COLO829 (cell line): Measurements from ENCODE around the gene PPP1R18.
"Not testable (repeated sequence)": the region's sequence is repeated elsewhere in the genome, so short reads cannot be mapped to it uniquely, and the experiment has no call there.

ENCODE experiments used
- DNase-seq: peaks from one replicate; pipeline ENCODE4 v3.0.0; 2012; ENCODE audit warnings: low spot score

PPP1R18 gene, protein sequence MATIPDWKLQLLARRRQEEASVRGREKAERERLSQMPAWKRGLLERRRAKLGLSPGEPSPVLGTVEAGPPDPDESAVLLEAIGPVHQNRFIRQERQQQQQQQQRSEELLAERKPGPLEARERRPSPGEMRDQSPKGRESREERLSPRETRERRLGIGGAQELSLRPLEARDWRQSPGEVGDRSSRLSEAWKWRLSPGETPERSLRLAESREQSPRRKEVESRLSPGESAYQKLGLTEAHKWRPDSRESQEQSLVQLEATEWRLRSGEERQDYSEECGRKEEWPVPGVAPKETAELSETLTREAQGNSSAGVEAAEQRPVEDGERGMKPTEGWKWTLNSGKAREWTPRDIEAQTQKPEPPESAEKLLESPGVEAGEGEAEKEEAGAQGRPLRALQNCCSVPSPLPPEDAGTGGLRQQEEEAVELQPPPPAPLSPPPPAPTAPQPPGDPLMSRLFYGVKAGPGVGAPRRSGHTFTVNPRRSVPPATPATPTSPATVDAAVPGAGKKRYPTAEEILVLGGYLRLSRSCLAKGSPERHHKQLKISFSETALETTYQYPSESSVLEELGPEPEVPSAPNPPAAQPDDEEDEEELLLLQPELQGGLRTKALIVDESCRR

DNA sequence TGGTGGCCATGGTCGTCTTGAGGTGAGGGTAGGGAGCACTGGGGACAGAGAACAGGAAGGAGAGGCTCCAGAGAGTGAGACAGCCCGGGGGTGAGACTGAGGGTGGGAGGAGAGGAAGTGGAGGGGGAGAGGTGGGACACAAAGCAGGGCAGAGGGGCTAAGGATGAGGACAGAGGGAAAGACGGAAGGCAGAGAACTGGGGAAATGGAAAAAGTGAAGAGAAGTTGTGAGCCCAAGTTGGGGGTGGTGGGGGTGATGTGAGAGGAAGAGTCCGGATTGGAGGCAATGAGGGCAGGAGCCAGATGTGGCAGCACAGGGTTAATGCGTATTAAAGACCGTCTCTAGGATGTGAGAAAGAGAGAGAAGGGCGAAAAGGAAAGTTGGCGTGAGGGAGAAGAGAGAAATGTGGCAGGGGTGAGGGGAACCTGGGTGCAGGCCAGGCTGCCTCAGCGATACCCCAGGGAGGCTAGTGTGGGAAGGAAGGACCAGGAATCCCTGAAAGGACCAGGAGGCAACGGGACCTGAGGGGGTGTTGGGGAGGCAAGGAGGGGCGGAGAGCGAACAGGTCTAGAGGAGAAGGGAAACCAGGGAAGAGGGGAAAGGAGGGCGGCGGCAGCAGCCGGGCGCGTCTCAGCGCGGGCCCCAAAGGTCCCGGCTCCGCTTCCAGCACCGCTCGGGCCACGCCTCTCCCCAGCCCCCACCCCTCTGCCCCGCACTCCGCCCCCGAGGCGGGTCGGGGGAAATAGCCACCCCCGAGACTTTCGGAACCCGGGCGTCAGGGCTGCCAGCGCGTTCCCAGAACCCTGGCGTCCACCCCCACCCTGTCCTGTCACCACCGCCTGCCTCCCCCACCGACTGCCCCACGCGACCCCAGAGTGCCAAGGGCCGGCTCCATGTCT is at the start of gene PPP1R18:
Gene PPP1R18 (minus strand): TSS at position 637 of the 899 bp plus-strand sequence. CDS start 627 bp downstream, at position 10.
- no peak for DNase-seq

DNA sequence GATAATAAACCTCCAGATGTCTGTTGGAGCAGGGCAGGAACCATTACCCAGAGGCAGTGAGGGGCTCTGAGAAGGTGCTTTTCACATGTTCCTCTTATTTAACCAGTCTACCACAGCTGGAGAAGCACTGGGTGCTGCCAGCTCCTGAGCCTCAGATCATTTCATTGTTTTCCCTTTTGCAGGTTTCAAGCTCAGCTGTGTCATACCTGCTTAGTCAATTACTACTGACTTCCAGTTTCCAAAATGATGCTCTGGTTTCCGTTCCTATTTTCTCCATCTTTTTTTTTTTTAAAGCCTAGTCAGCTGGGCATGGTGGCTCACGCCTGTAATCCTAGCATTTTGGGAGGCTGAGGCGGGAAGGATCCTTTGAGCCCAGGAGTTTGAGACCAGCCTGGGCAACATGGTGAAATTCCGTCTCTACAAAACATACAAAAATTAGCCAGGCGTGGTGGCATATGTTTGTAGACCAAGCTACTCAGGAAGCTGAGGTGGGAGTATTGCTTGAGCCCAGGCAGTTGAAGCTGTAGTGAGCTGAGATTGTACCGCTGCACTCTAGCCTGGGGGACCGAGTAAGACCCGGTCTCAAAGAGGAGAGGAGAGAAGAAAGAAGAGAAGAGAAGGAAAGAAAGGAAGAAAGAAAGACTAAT is 49.3 kb upstream of the PPP1R18 start:
- no peak for DNase-seq

DNA sequence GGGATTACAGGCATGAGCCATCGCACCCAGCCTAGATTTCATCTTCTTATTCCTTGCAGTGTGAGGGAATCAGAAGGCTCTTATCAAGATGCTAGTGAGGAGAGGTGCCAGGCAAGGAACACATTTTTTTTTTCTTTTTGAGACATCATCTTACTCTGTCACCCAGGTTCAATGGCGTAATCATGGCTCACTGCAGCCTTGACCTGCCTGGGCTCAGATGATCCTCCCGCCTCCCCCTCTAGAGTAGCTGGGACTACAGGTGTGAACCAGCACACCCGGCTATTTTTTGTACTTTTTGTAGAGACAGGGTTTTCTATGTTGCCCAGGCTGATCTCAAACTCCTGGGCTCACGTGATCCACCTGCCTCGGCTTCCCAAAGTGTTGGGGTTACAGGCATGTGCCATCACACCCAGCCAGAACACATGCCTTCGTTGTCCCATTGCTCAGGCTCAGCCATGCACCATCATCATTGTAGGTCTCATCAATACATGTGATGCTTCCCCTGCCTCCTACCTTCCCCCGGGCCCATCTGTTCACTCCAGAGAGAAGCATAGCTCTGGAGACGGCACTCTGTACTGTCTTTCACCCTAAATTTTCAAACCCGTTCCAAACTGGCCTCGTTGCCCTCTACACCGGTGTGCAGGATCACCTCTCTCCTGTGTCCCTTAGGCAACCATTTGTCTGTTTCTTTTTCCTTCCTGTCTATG is 45.9 kb upstream of the PPP1R18 start:
- DNase-seq: no peak

DNA sequence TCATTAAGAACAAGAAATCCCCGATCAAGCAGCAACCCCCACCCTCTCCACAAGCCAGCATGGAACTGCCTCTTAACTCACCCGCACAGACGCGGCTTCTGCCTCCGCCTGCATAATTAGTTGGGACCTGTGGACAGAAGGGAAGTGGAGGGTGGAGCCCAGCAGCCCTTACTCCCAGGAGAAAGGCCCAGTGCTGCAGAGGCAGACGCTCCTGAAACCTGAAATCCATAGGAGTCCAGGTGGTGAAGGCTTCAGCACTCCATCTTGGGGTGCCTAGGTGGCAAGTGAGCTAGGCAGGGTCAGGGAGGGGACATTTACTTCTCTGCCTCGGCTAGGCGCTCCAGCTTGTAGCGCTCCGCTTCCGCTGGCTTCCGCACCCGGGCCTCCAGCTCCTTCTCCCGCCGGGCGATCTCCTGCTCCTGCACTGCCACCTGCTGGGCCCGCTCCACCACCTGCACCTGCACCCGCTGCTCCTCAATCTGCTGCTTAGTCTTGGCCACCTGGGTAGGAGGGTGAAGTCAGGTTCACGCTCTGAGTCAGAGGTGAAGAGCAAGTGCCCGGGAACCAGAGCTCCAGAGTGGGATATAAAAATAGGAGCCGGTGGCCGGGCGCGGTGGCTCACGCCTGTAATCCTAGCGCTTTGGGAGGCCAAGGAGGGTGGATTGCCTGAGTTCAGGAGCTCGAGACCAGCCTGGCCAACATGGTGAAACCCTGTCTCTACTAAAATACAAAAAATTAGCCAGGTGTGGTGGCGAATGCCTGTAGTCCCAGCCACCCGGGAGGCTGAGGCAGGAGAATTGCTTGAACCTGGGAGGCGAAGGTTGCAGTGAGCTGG is 44.4 kb upstream of the PPP1R18 start:
- DNase-seq: no peak

DNA sequence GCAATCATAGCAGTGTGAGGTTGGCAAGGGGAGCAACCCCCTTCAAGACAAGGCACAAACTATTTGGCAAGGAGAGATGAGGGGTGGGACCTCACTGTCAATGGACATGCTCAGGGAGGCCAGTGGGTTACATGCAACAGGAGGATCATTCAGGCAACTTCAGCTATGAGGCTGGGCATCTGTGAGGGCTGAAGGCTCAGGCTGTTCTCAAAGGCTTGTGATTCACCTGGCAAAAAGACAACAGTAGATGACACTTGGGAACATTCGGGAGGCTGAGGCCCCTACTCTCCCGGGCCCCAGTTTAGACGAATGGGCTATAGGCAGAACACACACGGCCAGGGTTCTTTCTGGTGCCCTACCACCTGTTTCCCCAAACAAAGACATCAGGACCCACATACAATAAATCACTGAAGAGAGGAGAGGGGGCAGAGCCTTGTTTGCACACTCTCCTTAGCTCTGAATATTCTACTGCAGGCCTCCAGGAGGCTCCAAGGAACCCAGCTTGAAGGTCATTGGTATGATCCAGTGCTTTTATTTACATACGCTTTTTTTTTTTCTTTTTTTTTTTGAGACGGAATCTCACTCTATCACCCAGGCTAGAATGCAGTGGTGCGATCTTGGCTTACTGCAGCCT is 41.6 kb upstream of the PPP1R18 start:
- no peak for DNase-seq

DNA sequence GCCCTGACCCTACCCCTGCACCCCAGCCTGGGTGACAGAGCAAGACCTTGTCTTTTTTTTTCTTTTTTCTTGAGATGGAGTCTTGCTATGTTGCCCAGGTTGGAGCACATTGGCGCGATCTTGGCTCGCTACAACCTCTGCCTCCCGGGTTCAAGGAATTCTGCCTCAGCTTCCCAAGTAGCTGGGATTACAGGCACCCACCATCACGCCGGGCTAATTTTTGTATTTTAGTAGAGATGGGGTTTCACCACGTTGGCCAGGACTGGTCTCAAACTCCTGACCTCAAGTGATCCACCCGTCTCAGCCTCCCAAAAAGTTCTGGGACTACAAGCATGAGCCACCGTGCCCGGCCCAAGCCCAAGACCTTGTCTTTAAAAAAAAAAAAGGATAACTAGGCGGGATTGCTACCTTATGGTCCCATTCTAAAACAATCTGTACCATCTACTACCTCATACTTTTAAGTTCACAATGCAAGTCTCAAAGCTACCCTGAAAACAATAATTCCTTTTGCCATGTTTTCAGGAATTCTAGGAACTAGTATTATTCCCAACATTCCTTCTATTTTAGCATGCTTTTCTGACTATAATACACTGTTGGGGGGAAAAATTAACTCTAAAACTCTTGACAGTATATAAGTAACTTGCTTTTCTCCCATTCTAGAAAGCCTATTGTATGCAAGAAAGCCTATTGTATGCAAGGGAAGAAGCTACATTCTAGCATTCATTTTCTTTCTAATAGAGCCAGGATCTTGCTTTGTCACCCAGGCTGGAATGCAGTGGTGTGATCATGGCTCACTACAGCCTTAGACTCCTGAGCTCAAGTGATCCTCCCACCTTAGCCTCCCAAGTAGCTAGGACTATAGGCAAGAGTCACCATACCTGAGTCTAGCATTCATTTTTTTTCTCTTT is 40.3 kb upstream of the PPP1R18 start:
- DNase-seq: no peak

DNA sequence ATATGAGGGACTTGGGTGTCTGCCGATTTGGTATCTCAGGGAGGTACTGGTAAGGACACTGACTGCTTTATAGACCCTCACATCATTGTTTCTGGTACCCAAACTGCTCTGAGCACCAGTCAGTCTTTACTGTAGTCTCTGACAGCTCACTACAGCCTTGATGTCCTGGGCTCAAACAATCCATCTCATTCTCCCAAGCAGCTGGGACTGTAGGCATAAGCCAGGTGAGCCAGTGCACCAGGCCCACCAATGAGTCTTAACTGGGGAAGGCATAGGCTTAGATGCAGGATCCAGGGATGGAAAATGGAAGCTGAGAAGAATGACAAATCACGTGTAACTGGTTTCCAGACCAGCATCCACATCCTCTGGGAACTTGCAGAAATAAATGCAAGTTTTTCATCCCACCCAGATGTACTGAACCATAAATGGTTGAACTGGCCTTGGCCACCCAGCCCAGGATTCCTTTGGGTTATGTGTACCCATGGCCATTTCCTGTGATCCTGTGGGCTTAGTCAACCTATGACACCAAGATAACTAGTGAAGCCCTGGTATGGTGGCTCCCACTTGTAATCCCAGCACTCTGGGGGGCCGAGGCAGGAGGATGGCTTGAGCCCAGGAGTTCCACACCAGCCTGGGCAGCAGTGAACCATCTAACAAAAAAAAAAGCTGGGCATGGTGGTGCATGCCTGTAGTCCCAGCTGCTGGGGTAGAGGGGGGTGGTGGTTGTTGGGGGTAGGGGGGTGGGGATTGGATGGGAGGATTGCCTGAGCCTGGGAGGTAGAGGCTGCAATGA is 39.5 kb upstream of the PPP1R18 start:
- no peak for DNase-seq

DNA sequence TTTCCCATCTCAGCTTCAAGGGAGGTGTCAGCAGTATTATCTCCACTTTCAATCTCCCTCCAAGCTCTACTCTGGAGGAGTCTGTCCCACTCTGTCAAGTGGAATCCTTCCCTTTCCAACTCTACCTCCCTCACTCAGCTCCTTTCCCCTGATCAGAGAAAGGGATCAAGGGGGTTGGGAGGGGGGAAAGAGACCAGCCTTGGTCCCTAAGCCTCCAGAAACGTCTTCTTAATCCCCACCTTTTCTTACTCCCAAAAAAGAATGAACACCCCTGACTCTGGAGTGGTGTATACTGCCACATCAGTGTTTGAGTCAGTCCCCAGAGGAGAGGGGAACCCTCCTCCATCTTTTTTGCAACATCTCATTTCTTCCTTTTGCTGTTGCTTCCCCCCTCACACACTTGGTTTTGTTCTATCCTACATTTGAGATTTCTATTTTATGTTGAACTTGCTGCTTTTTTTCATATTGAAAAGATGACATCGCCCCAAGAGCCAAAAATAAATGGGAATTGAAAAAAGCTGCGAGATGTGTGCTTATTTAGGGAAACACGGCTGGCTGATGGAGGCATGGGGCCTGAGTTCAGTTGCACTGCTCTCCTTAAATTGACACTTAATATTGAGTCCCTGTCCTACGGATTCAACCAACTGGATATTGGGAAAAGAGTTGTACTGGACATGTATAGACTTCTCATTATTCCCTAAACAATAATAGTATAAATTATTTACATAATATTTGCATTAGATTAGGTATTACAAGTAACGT is 38.6 kb upstream of the PPP1R18 start:
- DNase-seq: no peak

DNA sequence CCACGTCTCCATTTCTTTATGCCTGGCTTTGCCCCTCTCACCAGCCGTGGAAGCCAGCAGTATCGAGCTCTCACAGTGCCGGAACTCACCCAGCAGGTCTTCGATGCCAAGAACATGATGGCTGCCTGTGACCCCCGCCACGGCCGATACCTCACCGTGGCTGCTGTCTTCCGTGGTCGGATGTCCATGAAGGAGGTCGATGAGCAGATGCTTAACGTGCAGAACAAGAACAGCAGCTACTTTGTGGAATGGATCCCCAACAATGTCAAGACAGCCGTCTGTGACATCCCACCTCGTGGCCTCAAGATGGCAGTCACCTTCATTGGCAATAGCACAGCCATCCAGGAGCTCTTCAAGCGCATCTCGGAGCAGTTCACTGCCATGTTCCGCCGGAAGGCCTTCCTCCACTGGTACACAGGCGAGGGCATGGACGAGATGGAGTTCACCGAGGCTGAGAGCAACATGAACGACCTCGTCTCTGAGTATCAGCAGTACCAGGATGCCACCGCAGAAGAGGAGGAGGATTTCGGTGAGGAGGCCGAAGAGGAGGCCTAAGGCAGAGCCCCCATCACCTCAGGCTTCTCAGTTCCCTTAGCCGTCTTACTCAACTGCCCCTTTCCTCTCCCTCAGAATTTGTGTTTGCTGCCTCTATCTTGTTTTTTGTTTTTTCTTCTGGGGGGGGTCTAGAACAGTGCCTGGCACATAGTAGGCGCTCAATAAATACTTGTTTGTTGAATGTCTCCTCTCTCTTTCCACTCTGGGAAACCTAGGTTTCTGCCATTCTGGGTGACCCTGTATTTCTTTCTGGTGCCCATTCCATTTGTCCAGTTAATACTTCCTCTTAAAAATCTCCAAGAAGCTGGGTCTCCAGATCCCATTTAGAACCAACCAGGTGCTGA is 37.6 kb upstream of the PPP1R18 start:
- DNase-seq: not testable (repeated sequence)

DNA sequence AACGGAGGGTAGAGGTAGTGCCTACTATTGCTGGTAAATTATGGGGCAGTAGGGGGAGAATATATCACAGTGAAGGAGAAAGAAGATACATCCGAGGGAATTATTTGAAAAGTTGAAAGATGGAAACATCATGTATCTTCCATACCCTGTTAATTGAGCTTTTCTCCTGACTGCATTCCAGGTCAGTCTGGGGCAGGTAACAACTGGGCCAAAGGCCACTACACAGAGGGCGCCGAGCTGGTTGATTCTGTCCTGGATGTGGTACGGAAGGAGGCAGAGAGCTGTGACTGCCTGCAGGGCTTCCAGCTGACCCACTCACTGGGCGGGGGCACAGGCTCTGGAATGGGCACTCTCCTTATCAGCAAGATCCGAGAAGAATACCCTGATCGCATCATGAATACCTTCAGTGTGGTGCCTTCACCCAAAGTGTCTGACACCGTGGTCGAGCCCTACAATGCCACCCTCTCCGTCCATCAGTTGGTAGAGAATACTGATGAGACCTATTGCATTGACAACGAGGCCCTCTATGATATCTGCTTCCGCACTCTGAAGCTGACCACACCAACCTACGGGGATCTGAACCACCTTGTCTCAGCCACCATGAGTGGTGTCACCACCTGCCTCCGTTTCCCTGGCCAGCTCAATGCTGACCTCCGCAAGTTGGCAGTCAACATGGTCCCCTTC is 36.9 kb upstream of the PPP1R18 start:
- not testable (repeated sequence) for DNase-seq

DNA sequence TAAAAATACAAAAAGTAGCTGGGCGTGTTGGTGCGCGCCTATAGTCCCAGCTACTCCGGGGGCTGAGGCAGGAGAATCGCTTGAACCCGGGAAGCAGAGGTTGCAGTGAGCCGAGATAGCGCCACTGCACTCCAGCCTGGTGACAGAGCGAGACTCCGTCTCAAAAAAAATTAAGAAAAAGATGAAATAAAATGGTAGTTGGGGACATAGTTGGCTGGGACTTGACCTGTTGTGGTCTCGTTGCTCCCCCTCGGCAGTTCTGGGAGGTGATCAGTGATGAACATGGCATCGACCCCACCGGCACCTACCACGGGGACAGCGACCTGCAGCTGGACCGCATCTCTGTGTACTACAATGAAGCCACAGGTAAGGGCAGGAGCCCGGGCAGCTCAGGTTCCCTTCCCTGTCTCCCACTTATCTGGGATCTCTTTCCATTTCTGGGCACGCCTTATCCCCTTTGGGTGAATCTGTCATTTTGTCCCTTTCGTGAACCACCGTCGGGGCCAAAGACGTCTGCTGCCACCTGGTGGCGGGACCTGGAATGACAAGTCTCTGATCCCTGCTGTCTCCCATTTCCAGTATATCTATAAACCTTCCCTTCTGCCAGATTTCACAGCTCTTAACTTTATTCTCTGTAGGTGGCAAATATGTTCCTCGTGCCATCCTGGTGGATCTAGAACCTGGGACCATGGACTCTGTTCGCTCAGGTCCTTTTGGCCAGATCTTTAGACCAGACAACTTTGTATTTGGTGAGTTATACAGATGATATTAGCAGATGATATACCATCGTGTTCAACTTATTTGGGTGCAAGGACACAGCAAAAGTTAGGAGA is 36.1 kb upstream of the PPP1R18 start:
- peak; percentile 73 for DNase-seq

DNA sequence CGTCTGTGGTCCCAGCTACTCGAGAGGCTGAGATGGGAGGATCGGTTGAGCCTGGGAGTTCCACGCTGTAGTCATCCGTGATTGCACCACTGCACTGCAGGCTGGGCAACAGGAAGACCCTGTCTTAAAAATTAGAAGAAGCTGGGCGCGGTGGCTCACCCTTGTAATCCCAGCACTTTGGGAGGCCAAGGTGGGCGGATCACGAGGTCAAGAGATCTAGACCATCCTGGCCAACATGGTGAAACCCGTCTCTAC is 35.5 kb upstream of the PPP1R18 start:
- DNase-seq: not testable (repeated sequence)

DNA sequence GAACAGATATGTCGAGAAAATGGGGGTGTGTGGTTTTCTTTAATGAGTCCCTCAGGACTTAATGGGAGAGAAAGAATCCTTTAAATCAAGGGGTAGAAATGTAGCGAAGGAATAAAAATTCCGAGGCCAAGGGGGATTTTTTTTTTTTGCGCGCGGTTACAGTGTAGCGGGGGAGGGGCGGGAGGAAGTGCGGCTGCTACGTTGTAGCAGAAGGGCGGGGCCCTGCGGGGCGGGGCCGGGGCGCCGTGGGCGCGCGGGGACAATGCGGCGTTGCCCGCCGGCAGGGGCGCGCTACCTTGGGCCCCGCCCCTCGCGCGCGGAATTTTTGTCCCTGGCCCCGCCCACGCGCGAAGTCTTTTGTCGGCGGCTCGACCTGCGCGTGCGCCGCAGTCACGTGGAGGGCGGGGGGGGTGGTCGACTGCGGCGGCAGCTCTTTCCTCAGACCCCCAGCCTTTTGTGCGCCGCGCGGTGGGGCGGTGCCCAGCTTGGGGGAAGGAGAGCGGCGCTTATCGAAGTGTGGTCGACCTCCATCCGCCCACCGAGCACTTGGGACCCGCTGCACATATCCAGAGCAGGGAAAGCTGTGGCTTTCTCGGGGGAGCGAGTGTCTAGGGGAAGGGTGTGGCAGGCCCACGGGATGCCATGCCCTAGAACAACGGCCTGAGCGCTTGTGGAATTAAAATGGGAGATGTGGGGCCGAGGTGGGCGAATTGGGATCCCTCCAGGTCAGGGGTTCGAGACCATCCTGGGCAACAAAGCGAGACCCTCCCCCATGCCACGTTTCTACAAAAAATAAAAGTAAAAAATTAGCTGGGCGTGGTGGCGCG is 35.0 kb upstream of the PPP1R18 start:
- peak; percentile 83 for DNase-seq

DNA sequence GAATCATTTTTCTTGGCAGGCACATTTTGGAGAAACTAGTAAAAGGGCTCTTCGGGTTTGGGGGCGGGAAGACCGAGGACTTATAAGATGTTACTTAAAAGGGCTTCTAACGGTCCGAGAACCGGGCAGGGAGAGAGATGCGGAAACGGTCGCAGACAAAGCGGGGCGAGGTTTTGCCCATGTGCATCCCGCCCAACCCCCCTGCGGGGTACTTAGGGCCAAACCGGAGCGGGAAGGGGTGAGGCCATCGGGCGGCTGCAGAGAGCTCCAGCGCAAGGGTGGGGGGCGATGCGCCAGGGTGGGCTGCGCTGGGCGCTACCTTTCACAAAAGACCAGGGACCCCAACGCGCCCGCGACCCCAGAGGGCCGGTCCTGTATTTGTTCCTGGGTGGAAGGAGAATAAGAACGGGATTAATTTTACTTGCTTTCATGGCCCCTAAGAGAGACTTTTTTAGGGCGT is 34.3 kb upstream of the PPP1R18 start:
- no peak for DNase-seq
